ENCODE data around the gene GMPR.

DNA sequence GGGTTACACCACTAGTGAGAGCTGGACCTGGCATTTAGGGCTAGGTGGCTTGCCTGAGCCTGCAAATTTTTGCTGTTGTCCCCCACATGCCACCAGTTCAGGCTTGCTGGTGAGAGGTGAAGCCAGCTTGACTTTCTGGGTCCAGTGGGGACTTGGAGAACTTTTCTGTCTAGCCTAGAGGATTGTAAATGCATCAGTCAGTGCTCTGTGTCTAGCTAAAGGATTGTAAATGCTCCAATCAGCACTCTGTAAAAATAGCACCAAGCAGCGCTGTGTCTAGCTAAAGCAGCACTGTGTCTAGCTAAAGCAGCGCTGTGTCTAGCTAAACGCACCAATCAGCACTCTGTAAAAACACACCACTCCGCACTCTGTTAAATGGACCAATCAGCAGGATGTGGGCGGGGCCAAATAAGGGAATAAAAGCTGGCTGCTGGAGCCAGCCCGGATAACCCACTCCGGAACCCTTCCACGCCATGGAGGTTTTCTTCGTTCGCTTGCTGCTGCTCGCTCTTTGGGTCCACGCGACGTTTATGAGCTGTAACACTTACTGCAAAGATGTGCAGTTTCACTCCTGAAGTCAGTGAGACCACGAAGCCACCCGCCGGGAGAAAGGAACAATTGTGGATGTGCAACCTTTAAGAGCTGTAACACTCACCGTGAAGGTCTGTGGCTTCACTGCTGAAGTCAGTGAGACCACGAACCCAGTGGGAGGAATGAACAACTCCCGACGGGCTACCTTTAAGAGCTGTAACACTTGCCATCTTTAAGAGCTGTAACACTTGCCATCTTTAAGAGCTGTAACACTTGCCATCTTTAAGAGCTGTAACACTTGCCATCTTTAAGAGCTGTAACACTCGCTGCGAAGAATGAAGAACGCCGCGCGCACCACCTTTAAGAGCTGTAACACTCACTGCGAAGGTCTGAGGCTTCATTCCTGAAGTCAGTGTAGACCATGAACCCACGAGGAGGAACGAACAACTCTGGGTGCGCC is 27.3 kb downstream of the GMPR start:
- TF ChIP-seq EZH2phosphoT487 (conservative IDR thresholded peaks at IDR 0.05; ENCODE audit: low read length) = no peak
- TF ChIP-seq CTCF (IDR thresholded peaks at IDR 0.05; ENCODE audit: insufficient read depth, low read length, poor library complexity, severe bottlenecking) = no peak

Data from SU-DHL-6 (cell line).